Measurements from ENCODE around the gene SDHB. TPM values are rescaled to one million over a fixed set of nuclear protein-coding genes. Genes with fewer than 3 reads are reported as not detected.

The SDHB gene
- total and polyA plus RNA-seq, 2 donors (not counting 1 experiment from before 2014, with no cell fraction given): 58.0 to 61.0 TPM

DNA sequence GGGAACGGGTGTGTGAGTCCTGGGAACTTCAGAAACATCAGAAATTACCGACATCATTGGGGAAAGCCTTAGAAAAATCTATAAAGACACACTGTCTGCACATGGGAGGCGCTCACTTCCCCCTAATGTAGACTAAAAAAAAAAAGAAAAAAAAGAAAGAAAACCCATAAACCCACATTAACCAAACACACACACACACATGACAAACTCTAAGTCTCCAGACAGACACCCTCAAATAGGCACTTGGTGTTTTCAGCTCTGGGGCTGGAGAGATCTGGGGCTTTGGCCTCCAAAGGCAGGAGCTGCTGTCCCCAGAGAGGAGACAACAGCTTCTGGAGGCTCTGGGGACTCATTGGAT is 13.2 kb upstream of the SDHB start:
- Histone ChIP-seq H3K4me1 (ENCODE audit: control insufficient read depth in 2 of 2, insufficient read depth in 2 of 2, low read length in 2 of 2) (no peaks in the 10 kb centered on the region), H3K9ac (ENCODE audit: low read length) (no peak overlapping the region), H3K36me3 (replicated peaks in 1 of 2; ENCODE audit: control extremely low read depth in 1 of 2, control insufficient read depth in 1 of 2, extremely low read depth in 1 of 2, insufficient read depth in 2 of 2, low read length in 1 of 2) (no peaks in the 10 kb centered on the region), H3K4me3 (ENCODE audit: control extremely low read depth in 1 of 5, extremely low read depth in 1 of 5, insufficient read depth in 1 of 5, low read depth in 2 of 5, low read length in 4 of 5) (no peak overlapping the region), H3K4me2 (replicated peaks; ENCODE audit: low read depth, low read length, poor library complexity, severe bottlenecking) (no peak overlapping the region), H3K9me3 (ENCODE audit: control extremely low read depth in 1 of 3, control insufficient read depth in 2 of 3, insufficient read depth in 1 of 3, low read length in 2 of 3) (peaks cover 0 to 13% (median 2%) of the 10 kb centered on the region in 3 donors), H3K79me2 (ENCODE audit: control insufficient read depth, insufficient read depth, low read length) (no peaks in the 10 kb centered on the region), H3K27ac (ENCODE audit: low read length in 2 of 2) (no peak overlapping the region), H2AFZ (ENCODE audit: insufficient read depth, low read depth, low read length, poor library complexity, severe bottlenecking) (no peak overlapping the region), H4K20me1 (ENCODE audit: control insufficient read depth, insufficient read depth, low read length, poor library complexity, severe bottlenecking) (no peaks in the 10 kb centered on the region), H3K27me3 (replicated peaks in 1 of 4; ENCODE audit: control extremely low read depth in 1 of 4, control insufficient read depth in 3 of 4, insufficient read depth in 4 of 4, low read length in 3 of 4) (no peaks in the 10 kb centered on the region)
- POLR2A ChIA-PET: no interaction called here
- intact Hi-C loops (cut with micrococcal nuclease): no loop called here
- no peak for ATAC-seq (ENCODE audit: low read depth)
- no peaks in the 10 kb centered on the region for H3K4me1 Mint-ChIP-seq
- H3K9me3 Mint-ChIP-seq (ENCODE audit: insufficient read depth): no peaks in the 10 kb centered on the region
- no peak overlapping the region for H3K27ac Mint-ChIP-seq
- CTCF ChIA-PET: no interaction called here
- no CpG with 5 or more reads among the region's 3 CpGs for WGBS (ENCODE audit: insufficient coverage)
- no peak overlapping the region for H3K4me3 Mint-ChIP-seq
- no peak for DNase-seq
- TF ChIP-seq, protein P1, sequence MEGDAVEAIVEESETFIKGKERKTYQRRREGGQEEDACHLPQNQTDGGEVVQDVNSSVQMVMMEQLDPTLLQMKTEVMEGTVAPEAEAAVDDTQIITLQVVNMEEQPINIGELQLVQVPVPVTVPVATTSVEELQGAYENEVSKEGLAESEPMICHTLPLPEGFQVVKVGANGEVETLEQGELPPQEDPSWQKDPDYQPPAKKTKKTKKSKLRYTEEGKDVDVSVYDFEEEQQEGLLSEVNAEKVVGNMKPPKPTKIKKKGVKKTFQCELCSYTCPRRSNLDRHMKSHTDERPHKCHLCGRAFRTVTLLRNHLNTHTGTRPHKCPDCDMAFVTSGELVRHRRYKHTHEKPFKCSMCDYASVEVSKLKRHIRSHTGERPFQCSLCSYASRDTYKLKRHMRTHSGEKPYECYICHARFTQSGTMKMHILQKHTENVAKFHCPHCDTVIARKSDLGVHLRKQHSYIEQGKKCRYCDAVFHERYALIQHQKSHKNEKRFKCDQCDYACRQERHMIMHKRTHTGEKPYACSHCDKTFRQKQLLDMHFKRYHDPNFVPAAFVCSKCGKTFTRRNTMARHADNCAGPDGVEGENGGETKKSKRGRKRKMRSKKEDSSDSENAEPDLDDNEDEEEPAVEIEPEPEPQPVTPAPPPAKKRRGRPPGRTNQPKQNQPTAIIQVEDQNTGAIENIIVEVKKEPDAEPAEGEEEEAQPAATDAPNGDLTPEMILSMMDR (IDR thresholded peaks at IDR 0.05): no peak
- no peak for TF ChIP-seq EZH2 (IDR thresholded peaks at IDR 0.05; ENCODE audit: borderline replicate concordance, insufficient read depth, low read depth, low read length, poor library complexity, severe bottlenecking)
- H3K27me3 Mint-ChIP-seq: peaks cover 3% of the 10 kb centered on the region

- Histone ChIP-seq H3K79me2 (ENCODE audit: control insufficient read depth, insufficient read depth, low read length) (no peaks in the 10 kb centered on the region), H3K4me3 (ENCODE audit: control extremely low read depth in 1 of 5, extremely low read depth in 1 of 5, insufficient read depth in 1 of 5, low read depth in 2 of 5, low read length in 4 of 5) (no peak overlapping the region), H3K27me3 (replicated peaks in 1 of 4; ENCODE audit: control extremely low read depth in 1 of 4, control insufficient read depth in 3 of 4, insufficient read depth in 4 of 4, low read length in 3 of 4) (no peaks in the 10 kb centered on the region), H4K20me1 (ENCODE audit: control insufficient read depth, insufficient read depth, low read length, poor library complexity, severe bottlenecking) (no peaks in the 10 kb centered on the region), H3K4me2 (replicated peaks; ENCODE audit: low read depth, low read length, poor library complexity, severe bottlenecking) (no peak overlapping the region), H3K9ac (ENCODE audit: low read length) (no peak overlapping the region), H3K9me3 (ENCODE audit: control extremely low read depth in 1 of 3, control insufficient read depth in 2 of 3, insufficient read depth in 1 of 3, low read length in 2 of 3) (peaks cover 0 to 13% (median 2%) of the 10 kb centered on the region in 3 donors), H3K4me1 (ENCODE audit: control insufficient read depth in 2 of 2, insufficient read depth in 2 of 2, low read length in 2 of 2) (no peaks in the 10 kb centered on the region), H3K27ac (ENCODE audit: low read length in 2 of 2) (no peak overlapping the region), H3K36me3 (replicated peaks in 1 of 2; ENCODE audit: control extremely low read depth in 1 of 2, control insufficient read depth in 1 of 2, extremely low read depth in 1 of 2, insufficient read depth in 2 of 2, low read length in 1 of 2) (no peaks in the 10 kb centered on the region), H2AFZ (ENCODE audit: insufficient read depth, low read depth, low read length, poor library complexity, severe bottlenecking) (no peak overlapping the region)
- DNase-seq (no peak), ATAC-seq (ENCODE audit: low read depth) (no peak)
- intact Hi-C loops (cut with micrococcal nuclease): no loop called here
- Mint-ChIP-seq H3K27ac (no peak overlapping the region), H3K9me3 (ENCODE audit: insufficient read depth) (no peaks in the 10 kb centered on the region), H3K27me3 (peaks cover 3% of the 10 kb centered on the region), H3K4me3 (no peak overlapping the region), H3K4me1 (no peaks in the 10 kb centered on the region)
- CTCF ChIA-PET: interaction anchor here (1.0 kb wide), 1 partner anchor 9 kb away, joined by 3 read pairs; no protein-coding TSS in a partner anchor
- WGBS (ENCODE audit: insufficient coverage): 82% methylated on average over 4 of the region's 11 CpGs
- TF ChIP-seq, protein P1 (IDR thresholded peaks at IDR 0.05): no peak
- no peak for TF ChIP-seq EZH2 (IDR thresholded peaks at IDR 0.05; ENCODE audit: borderline replicate concordance, insufficient read depth, low read depth, low read length, poor library complexity, severe bottlenecking)
- POLR2A ChIA-PET: no interaction called here
Observed at GRCh38 chr1:17066361-17067068, 12.7 kb upstream of the SDHB start.

Data from B cell (primary cell).